Left lung (tissue), 10 donors: ENCODE measurements around the gene HDAC3. TPM values are rescaled to one million over a fixed set of nuclear protein-coding genes. Genes with fewer than 3 reads are reported as not detected.

Source experiments
- ATAC-seq: fragments of 200-7000 bp; cut with Tn5 transposase; one replicate; pipeline ENCODE4 v1.9.1; 2020; ENCODE audit warnings: moderate library complexity
- DNase-seq, 4 donors: peaks; one replicate each; pipeline ENCODE4 v3.0.0-alpha.2; 2013 to 2020
- H3K27ac ChIP-seq, 2 donors: fragments of 200-600 bp; sonication (generic) in 1 of 2; one replicate each; pipeline versions ENCODE4 v1.5.0 to v1.8.0; 2020 to 2021
- H3K27me3 ChIP-seq, 2 donors: fragments of 200-600 bp; sonication (generic) in 1 of 2; one replicate each; pipeline versions ENCODE4 v1.5.0 to v1.8.0; 2020 to 2021
- H3K36me3 ChIP-seq, 2 donors: fragments of 200-600 bp; sonication (generic) in 1 of 2; one replicate each; pipeline versions ENCODE4 v1.5.0 to v1.8.0; 2020 to 2021
- H3K4me1 ChIP-seq, 2 donors: fragments of 200-600 bp; one replicate each; pipeline ENCODE4 v1.8.0; 2021
- H3K4me3 ChIP-seq, 2 donors: fragments of 200-600 bp; sonication (generic) in 1 of 2; one replicate each; pipeline versions ENCODE4 v1.5.0 to v1.8.0; 2020 to 2021; ENCODE audit warnings: mild to moderate bottlenecking in 1 of 2
- H3K9me3 ChIP-seq, 2 donors: fragments of 200-600 bp; sonication (generic) in 1 of 2; one replicate each; pipeline versions ENCODE4 v1.5.0 to v1.8.0; 2020 to 2021
- CTCF ChIP-seq, 2 donors: fragments of 200-600 bp; sonication (generic) in 1 of 2; IDR thresholded peaks; one replicate each; pipeline versions ENCODE4 v1.5.0 to v1.8.0; 2021; ENCODE audit warnings: antibody characterized with exemption in 2 of 2
- intact Hi-C, 2 donors: fragments of 100-400 bp; cut with DNase I; formaldehyde crosslinking; loops; one replicate each; pipeline versions ENCODE4 v1.11.2 to v1.14.2; 2022
- polyA plus RNA-seq, 6 donors: library from polyadenylated mRNA; unstranded; fragments of 120-200 nt; gene quantifications; one replicate each; pipeline ENCODE4 v1.2.1, GENCODE V29; 2013; ENCODE audit not compliant: insufficient read length in 6 of 6
- total RNA-seq, 2 donors: library from RNA; stranded (reverse); fragmentation: NEBNext Ultra II Directional; extraction: Animal tissue kit (Norgen Biotek cat#: 25700); gene quantifications; one replicate each; pipeline ENCODE4 v1.2.1, GENCODE V29; 2021
- donor health status: DM: no; HTN: yes; CAD: no.
- donor health status: DM: no; HTN: no; CAD: no.

The HDAC3 gene
- total and polyA plus RNA-seq, 8 donors, result 41.2 to 120 (median 112) TPM

DNA sequence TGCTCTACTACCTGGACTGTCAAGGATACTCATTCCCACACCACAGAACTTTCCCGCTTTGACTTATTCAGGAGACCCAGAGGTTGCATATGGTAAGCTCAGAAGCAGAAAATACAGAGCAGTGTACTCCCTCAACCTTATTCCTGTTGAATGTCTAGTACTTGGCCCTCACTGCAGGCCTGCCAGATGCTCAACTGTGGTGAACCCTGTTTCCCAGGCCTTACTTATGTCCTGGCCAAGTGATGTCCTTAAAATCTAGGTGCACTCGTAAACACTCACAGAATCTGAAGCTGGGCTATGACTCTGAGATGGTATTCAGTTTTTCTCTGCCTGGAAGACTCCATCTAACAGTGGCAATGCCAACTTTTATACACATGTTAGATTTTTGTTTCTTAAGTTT lies 38.8 kb downstream of the HDAC3 start:
- no peak for ATAC-seq
- Histone ChIP-seq H3K9me3 (no peaks in the 10 kb centered on the region), H3K27ac (peak overlapping the region in 1 of 2 donors; percentile 45), H3K4me1 (peaks cover 0 to 62% of the 10 kb centered on the region in 2 donors), H3K27me3 (no peaks in the 10 kb centered on the region), H3K36me3 (peaks cover 0 to 20% of the 10 kb centered on the region in 2 donors), H3K4me3 (no peak overlapping the region)
- no peak for TF ChIP-seq CTCF (IDR thresholded peaks at IDR 0.05)
- DNase-seq, result no peak
- intact Hi-C loops, result no loop called here

DNA sequence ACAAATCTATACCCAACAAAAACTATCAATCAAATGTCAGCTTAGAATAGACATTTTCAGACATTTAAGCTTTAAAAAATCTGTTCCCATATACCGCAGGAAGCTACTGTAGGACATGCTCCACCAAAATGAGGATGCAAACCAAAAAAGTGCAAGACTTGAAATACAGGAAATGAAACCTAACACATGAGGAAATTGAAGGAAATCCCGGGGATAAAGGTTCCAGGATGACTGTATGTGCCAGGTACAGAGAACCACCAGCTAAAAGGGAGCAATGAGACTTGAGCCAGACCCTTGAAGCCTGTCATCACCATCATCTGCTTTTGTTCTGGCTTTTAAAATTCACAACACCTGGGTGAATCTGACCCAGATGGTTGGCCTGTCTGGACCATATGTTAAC lies 39.3 kb downstream of the HDAC3 start:
- Histone ChIP-seq H3K4me1 (peaks cover 0 to 62% of the 10 kb centered on the region in 2 donors), H3K4me3 (no peak overlapping the region), H3K27ac (peak overlapping the region in 1 of 2 donors; percentile 45), H3K27me3 (no peaks in the 10 kb centered on the region), H3K36me3 (peaks cover 0 to 20% of the 10 kb centered on the region in 2 donors), H3K9me3 (no peaks in the 10 kb centered on the region)
- DNase-seq, result no peak
- no peak for ATAC-seq
- intact Hi-C loops, result no loop called here
- TF ChIP-seq CTCF (IDR thresholded peaks at IDR 0.05), result no peak

DNA sequence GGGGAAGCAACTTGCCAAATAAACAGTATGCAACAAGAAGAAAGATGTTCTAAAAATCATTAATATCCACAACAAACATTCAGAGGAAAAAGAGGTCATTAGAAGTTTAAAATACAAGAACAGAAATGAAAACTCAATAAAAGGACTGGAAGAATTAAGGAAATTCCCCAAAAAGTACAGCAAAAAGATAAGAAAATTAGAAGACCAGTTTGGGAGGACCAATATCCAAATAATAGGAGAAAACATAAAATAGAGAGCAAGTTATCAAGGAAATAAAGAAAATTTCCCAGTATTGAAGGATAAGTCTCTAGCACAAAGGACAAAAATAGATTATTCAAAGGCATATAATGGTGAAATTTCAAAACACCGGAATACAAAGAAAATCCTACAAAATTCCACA lies 39.8 kb downstream of the HDAC3 start:
- H3K4me1 ChIP-seq, result peaks cover 0 to 62% of the 10 kb centered on the region in 2 donors
- DNase-seq, result no peak
- intact Hi-C loops, result no loop called here
- H3K36me3 ChIP-seq, result peaks cover 0 to 20% of the 10 kb centered on the region in 2 donors
- no peak overlapping the region for H3K4me3 ChIP-seq
- H3K9me3 ChIP-seq, result no peaks in the 10 kb centered on the region
- peak overlapping the region in 1 of 2 donors; percentile 45 for H3K27ac ChIP-seq
- no peaks in the 10 kb centered on the region for H3K27me3 ChIP-seq
- TF ChIP-seq CTCF (IDR thresholded peaks at IDR 0.05), result no peak
- no peak for ATAC-seq

- H3K4me3 ChIP-seq, result no peak overlapping the region
- no peaks in the 10 kb centered on the region for H3K9me3 ChIP-seq
- TF ChIP-seq CTCF (IDR thresholded peaks at IDR 0.05), result no peak
- H3K27ac ChIP-seq, result peak overlapping the region in 1 of 2 donors; percentile 63
- peaks cover 7 to 46% of the 10 kb centered on the region in 2 donors for H3K36me3 ChIP-seq
- peak; percentile 12 for ATAC-seq
- DNase-seq, result no peak
- H3K27me3 ChIP-seq, result no peaks in the 10 kb centered on the region
- H3K4me1 ChIP-seq, result peaks cover 0 to 27% of the 10 kb centered on the region in 2 donors
- intact Hi-C loops, result no loop called here
Measured at GRCh38 chr5:141590127-141590526, 46.5 kb downstream of the HDAC3 start.

DNA sequence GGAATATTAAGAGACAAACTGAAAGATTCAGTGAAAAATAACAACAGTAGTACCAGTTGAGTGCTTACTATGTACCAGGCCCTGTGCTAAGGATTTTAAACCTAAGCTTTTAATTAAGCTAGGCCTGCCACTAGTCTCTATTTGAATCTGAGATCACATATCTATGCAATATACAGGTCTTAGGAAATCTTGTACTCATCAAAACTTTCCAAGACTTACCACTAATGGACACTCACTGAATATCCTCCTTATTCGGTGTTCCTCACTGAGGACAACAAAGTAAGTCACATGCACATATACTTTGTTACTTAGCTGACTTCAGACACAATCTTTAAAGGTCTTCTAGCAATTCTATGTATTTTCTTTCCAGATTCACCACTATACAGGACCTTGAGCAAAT lies 50.4 kb downstream of the HDAC3 start:
- ATAC-seq, result no peak
- H3K4me3 ChIP-seq, result no peak overlapping the region
- peaks cover 0 to 19% of the 10 kb centered on the region in 2 donors for H3K4me1 ChIP-seq
- H3K36me3 ChIP-seq, result peaks cover 7 to 63% of the 10 kb centered on the region in 2 donors
- no peaks in the 10 kb centered on the region for H3K27me3 ChIP-seq
- H3K27ac ChIP-seq, result no peak overlapping the region
- no peak for TF ChIP-seq CTCF (IDR thresholded peaks at IDR 0.05)
- H3K9me3 ChIP-seq, result no peaks in the 10 kb centered on the region
- DNase-seq, result no peak
- intact Hi-C loops, result no loop called here
